GM12872 (cell line): ENCODE data around the gene OSBPL10.

Experiments used
- CTCF ChIP-seq: IDR thresholded peaks from 3 replicates; pipeline ENCODE4 v1.5.1; 2011; ENCODE audit warnings: low read depth, mild to moderate bottlenecking, low read length, moderate library complexity; ENCODE audit not compliant: insufficient read depth

OSBPL10 gene

GRCh38 chr3:31813686-31814085, 167.4 kb downstream of the OSBPL10 start:
- TF ChIP-seq CTCF, result no peak

GRCh38 chr3:31813197-31813596, 167.9 kb downstream of the OSBPL10 start:
- no peak for TF ChIP-seq CTCF

- TF ChIP-seq CTCF, result no peak
These were observed 170.1 kb downstream of the OSBPL10 start for GRCh38 chr3:31810991-31811433.

- no peak for TF ChIP-seq CTCF
These were observed 172.8 kb downstream of the OSBPL10 start for GRCh38 chr3:31808143-31808720.

GRCh38 chr3:31804251-31805051, 176.6 kb downstream of the OSBPL10 start:
- TF ChIP-seq CTCF, result no peak

- TF ChIP-seq CTCF, result no peak
These were observed 177.9 kb downstream of the OSBPL10 start for GRCh38 chr3:31802981-31803740.

GRCh38 chr3:31800436-31800835, 180.6 kb downstream of the OSBPL10 start:
- TF ChIP-seq CTCF, result no peak
